CD4-positive, alpha-beta T cell treated with Interleukin-6 for 4 hours (primary cell): Measurements from ENCODE around the gene POU2AF1.

Source experiments
- DNase-seq: peaks from one replicate; pipeline ENCODE4 v3.0.0-alpha.2; 2020; ENCODE audit warnings: mixed read lengths

Gene POU2AF1

DNA sequence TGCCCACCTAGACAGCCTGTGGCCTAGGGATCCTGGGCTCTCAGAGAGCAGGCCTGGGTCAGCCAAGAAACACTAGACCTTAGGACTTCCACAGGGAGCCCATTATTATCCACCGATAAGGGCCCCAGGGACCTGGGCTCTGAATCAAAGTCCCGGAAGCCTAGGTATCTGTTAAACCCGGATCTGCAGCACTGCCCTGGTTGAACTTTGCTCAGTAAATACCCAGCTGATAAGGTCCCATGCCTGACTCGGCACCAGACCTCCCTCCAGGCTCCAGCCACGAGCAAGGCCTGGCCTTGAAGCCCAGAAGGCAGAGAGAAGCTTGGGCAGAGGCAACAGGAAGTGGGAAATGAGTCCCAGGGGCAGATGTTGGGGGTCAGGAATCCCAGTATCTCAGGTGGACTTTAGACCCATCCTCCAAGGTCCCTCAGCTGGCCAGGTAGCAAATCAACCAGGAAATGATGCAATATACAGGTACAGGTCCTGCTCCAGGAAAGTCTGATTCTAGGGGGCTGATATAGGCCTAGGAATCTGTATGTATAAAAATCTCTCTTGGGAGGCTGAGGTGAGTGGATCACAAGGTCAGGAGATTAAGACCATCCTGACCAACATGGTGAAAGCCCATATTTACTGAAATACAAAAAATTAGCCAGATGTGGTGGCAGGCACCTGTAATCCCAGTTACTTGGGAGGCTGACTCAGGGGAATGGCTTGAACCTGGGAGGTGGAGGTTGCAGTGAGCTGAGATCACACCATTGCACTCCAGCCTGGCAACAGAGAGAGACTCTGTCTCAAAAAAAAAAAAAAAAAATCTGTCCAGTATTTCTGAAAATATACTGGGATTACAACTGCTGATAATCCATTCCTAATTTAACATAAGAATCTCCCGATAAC is 18.7 kb downstream of the POU2AF1 start:
- DNase-seq = no peak

DNA sequence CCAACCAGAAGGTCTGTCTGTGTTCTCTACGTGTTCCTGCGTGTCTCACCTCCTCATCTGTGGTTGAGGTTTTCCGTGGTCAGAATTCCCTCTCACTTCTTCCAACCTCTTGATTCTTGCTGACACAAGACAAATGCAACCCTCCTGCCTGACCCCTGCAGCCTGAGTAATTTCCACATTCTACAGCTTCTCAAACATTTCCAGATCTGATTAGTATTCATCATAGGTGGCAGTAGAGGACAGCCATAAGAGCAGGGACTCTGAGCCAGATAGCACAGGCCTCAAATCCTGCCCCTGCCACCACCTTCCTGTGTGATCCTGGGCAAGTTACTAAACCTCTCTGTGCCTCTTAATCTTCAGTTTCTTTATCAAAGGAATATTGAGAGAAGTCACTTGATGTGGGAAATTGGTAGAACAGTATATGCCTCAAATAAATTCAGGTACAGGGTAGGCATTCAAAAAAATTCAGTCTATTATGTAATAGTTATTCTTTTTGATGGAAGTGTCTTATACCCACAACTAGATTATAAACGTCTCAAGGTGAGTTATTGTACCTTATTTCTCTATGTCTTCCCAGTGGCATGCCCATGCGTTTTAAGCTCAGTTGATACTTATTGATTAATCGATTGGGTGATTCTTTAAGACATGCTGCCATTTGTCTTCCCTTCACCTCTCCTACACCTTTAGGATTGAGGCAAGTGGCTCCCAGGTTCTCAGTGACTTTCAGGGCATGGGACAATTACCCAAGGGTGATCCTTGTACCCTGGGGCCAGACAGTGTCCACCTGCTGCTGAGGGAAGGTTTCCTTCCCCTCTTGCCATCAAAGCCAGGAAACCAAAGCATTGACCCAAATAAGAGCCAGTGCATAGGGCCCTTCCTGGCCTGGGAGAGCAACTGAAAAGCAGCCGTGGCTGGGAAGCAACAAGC is 19.6 kb downstream of the POU2AF1 start:
- DNase-seq = no peak

DNA sequence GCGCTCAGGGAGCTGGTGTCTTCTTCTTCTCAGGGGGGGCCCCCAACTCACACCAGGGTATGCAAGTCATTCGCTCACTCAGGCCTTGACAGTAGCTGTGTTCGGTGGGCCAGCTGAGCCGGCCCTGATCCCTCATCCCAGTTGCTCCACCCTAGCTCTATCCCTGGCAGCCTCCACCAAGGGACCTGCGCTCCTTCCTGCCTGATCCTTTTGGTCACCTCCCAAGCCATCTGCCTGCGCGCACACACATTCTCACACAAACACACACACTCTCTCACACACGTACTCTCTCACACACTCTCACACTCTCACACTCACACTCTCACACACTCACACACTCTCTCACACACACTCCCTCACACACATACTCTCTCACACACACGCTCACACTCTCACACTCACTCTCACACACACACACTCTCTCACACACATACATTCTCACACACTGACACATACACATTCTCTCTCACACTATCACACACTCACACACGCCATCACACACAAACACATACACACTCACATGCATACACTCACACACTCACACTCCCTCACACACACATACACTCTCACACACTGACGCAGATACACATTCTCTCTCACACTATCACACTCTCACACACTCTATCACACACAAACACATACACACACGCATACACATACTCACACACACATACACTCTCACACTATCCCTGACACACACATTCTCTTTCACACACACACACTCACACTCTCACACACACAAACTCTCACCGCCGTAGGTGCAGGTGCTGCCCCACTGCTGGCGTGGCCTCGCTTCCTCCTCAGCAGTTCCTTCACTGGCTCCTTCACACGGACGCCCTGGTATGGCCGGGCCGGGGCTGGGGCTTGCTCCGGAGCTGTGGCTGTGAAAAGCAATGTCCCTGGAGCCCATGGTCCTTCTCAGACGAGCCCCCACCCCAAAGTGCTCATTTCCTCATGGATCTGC is 20.8 kb downstream of the POU2AF1 start:
- no peak for DNase-seq

DNA sequence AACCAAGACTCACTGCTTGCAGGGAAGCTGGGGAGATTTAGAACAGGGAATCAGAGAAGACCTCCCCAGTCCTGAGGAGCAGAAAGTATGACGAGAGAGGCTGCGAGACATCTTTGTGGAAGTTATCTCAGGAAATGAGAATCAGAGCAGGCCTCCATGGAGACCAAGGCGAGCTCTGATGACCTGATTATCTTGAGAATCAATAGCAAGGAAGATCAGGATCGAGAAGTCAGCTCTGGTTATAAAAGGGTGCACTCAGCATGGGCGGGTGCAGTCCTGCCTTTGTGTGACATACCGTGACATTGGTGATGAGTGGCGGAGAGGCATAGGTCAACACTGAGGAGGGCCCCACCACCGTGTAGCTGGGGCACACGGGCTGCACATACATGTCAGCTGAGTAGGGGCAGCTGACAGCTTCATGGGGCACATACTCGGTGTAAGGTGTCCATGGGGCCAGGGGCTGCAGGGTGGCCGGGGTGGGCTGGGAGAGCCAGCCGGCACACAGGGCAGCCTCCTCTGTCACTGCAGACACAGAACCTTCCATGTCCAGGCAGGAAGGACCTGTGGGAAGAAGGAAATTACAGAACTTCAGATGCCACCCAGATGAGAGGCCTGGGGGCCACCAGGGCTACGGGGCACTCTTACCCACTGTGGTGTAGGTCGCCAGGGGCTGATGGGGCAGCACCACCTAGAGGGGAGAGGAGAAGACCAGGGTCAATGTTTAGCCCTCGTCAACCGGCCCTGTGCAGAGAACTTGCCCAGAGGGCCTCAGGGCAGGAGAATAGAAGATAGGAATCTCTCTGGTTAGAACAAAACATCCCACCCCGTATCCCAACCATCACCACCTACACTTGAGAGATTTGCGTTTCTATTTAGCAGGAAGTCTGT is 21.7 kb downstream of the POU2AF1 start:
- DNase-seq = no peak

DNA sequence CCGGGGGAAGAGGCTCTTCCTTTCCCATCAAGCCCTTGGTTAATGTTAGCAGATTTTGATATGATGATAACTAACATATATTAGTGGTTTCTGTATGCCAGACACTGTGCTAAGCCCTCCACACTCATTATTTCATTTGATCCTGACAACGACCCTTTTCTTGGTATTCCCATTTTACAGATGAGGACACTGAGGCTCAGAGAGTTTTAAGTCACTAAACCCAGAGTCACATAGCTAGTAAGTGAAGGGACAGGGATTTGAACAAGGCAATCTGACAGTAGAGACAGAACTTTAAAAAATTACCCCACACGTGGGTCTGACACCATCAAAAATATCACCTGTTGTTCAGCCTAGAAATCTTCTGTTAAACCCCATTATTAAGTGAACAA is 22.4 kb downstream of the POU2AF1 start:
- no peak for DNase-seq

DNA sequence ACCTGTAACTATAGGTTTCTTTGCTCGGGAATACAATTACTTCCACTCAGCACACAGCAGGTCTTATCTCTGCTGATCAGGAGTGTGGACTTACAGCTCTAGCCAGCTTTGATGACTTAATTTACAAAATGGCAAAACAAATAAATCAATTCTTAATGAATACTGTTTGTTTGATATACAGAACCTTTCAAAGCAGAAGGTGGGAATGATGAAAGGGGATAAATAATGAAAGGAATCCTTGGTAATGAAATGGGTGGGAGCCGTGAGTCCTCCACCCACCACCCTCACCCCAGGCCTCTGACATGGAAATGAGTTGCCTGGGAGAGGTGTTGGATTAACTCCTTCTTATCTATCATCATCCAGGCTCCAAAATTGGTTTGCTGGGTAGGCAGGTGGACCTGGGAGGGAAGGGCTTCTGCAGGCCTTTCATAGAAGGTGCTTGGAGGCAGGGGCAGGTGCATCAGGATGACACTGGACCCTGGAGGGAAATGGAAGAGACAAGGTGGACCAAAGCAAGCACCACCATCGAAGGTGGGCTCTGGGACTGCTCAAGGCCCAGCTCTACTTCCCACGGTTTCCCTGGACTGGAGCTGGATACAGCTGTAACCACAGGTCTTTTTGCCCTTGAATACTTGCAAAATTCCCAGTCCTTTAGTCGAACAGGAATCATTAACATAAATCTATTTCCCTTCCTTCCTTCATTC is 23.0 kb downstream of the POU2AF1 start:
- no peak for DNase-seq

DNA sequence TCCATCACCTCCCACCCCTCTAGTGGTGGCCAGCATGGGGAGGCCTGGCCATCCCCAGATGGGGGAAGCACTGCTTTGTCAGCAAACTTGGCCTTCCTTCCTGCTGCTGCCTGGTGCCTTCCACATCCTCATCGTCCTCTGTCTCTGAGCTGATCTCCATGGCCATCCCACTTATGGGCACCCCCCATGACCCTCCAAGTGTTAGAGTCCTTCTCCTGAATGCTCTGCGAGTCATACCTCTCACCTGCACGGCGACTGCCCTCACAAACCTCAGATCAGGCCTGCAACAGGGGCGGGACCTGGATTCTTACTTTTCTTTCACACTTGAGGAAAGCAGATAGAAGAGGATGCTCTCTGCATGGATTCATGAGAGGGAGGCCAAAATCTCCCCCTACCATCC is 24.0 kb downstream of the POU2AF1 start:
- no peak for DNase-seq

DNA sequence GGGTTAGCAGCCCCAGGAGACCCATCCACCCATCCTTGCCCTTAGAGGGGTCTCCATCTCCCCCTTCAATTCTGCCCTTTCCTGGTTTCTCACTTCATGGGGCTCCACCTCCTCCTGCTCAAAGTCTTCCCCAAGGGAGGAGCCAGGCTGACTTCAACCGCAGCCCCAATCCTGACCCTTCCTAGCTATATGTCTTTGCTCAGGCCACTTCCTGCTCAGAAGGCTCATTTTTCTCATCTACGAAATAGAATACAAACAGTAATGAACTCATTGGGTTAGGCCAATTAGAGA is 24.5 kb downstream of the POU2AF1 start:
- no peak for DNase-seq

DNA sequence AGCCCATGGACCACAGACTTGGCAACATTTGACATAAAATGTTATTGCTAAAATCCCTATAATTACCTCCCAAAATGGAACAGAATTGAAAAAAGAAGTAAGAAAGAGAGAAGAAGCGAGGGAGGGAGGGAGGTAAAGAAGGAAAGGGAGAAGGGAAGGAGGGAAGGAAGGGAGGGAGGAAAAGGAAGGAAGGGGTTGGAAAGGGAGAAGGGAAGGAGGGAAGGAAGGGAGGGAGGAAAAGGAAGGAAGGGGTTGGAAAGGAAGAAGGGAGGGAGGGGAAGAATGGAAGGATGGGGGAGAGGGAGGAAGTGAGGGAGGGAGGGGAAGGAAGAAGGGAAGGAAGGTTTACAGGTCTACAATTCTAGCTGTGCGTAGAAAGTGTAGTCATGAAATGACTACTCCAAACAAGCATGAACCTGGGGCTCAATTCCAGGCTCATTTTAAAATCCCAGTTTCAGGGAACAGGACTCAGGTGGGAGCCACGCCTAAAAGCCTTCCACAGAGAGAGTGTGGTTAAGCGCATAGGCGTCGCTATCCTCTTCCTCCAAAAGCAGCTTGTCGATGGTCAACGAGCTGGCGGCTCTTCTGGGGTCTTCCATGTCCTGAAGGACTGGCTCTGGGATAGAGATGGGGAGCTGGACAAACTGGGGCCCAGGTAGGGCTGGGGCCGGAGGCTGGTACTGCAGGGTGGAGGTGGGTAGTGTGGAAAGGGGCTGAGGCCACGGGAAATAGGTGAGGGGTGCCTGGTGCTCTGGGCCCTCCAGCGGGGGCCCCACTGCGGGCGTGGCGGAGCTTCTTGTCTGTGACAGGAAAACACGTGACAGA is 25.1 kb downstream of the POU2AF1 start:
- no peak for DNase-seq

DNA sequence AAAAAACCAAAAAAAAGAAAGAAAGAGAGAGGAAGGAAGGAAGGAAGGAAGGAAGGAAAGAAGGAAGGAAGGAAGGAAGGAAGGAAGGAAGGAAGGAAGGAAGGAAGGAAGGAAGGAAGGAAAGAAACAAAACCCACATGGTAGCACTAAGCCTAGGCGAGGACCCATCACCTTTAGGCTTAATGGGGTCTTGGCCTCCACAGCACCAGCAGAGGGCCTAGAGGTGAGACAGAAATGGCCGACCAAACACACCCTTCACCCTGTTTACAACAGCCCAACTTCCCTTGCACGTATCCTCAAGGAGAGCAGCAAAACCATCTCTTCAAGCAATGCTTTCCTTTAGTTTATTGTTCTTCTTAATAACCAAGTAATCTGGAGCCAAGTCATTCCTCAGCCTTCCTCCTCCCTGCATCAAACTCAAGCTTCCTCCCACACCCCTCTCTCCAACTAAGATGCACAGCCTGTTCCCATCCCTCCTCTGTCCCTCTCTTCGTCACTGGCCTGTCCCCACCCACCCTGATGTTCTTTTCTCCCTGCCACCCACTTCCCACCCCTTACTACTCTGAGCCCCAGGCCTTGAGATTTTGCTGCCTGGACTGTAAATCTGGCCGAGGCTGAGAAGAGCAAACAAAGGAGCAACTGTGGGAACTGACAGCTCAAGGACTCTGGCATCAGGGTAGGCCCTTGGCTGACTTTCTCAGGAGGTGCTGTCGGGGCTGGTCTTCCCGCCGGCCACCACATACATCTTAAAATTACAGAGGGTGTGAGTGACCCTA is 26.0 kb downstream of the POU2AF1 start:
- DNase-seq = no peak

DNA sequence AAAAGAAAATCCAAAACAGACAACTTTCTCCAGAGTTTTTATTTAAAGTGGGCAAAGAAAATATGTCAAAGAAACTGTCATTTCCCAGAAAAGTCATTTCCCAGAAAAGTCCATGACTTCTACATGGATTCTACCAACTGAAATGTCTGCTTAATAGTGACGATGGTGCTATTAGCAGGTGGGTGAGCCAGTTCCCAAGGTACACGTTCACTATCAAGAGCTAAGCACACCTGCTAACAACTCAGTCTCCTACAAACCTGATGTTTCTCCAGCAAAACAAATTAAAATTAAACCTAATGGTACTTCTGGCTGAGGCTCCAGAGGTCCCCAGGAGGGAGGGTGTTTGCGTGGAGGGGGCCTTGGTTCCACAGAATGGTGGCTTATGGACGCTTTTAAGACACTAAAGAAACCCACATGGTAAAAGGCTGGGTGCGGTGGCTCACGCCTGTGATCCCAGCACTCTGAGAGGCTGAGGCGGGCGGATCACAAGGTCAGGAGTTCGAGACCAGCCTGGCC is 26.8 kb downstream of the POU2AF1 start:
- DNase-seq = no peak

DNA sequence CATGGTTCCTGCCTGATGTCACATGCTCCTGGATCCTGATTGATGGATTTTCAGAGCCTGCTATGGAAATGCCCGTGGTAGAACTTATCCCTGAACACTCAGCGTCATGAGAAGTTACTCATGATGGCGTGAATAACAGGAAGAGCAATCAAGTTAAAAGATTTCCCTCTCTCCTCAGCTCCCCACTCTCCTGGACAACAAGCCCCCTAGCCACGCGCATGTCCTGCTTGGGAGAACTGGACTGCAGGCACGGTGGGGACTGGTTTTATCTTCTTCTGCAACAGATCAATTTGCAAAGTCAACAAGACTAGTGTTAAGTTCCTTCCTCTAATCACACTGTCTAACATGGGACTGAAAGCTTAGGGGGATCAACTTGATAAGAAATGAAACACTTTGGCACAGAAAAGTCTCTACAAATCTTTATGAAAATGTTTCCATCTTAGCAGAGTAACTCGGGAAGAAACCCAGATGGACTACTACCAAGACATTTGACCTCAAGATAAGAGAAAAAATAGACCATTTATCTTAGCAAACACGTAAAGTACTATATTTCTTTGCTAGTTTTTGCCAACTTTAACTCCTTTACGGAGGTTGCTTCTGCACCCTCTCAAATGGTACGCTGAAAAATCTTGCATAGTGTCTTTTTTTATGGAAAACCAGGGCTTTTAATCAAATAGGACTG is 27.6 kb downstream of the POU2AF1 start:
- DNase-seq = no peak

DNA sequence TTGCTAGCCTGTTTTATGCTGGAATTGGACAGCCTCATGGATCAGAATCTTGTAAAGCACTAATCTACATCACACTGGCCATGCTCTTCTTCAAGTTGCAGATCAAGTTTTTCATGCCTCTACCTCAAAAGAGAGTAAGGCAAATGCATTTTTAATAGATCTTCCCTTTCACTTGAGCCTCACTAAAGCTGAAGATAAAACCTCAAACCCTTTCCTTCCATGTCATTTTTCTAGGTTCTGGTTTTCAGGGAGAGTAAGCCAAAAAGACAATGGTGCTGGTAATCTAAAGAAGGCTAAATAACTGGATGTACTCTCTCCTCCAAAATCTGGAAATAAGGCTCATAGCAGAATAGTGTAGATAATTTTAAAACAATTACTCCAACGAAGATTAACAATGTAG is 28.3 kb downstream of the POU2AF1 start:
- DNase-seq = no peak

DNA sequence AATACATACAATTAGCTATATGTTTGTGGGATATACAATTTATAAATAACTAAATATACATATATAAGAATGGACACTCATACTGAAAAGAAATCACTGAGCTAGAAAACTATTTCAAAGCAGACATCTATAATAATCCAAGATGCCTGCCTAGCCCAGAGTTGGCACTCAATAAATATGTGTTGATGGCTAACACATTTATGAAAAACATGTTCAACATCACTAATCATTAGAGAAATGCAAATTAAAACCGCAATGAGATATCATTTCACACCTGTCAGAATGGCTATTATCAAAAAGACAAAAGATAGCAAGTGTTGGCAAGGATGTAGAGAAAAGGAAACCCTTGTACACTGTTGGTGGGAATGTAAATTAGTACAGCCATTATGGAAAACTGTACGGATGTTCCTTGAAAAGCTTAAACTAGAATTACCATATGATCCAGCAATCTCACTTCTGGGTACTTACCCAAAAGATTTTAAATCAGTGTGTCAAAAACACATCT is 29.8 kb downstream of the POU2AF1 start:
- DNase-seq = no peak

DNA sequence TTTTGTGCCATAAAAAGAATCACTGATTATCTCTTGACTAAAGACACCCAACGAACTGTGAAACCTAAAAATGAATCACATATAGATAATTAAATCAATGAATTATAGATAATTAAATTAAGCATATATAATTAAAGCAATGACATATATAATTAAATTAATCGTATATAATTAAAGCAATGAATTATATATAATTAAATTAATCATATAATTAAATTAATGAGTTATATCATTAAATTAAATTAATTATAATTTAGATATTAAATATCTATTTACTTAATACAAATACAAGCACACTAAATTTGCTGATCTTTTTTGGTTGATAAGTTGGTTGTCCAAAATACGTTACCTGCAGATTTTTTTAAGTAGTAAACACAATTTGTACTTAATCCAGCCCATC is 30.9 kb downstream of the POU2AF1 start:
- DNase-seq = no peak

DNA sequence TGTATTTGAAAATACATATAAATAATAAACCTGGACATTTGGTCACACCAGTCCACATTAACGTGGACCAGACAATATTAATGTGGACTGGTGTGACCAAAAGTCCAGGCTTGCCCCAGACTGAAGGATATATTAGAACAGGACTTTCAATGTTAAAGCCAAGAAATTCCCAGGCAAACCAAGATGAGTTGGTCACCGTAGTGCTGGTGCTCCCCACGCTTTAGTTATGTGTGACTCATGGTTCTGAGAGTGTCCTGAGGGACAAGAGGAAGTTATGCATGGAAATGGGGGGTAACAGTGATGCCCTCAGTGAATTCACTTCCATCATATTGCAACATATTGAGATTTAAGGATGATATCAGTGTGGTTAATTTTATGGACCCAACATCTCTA is 31.4 kb downstream of the POU2AF1 start:
- no peak for DNase-seq

DNA sequence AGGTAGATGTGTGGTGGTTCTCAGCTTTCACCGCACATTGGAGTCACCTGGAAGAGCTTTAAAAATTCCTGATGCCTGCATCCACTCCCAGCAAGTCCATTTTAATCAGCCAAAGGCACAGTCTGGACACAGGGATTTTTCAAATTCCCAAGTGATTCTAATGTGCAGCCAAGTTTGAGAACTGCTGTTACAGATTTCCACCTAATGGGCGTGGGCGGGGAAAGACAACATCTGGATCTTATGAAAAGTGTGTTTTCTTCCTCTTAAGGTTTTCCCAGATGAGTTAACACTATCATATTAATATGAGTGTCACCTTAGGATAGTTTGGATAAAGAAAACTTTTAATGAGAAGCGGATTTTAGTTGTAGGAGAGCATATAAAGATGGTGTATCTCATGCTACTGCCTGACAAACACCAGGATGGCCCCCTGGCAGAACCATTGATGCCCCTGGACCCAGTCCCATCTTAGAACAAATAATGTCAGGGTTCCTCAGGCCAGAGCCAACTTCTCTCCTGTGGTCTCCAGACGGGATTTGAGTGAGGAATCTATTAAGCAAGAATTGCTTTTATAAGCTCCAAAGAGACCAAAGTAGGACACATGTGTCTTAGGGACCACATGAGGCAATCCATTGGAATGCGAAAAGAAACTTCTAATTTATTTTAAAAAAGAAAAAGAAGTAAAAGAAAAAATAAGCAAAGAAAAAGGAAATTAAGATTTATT is 31.9 kb downstream of the POU2AF1 start:
- no peak for DNase-seq

DNA sequence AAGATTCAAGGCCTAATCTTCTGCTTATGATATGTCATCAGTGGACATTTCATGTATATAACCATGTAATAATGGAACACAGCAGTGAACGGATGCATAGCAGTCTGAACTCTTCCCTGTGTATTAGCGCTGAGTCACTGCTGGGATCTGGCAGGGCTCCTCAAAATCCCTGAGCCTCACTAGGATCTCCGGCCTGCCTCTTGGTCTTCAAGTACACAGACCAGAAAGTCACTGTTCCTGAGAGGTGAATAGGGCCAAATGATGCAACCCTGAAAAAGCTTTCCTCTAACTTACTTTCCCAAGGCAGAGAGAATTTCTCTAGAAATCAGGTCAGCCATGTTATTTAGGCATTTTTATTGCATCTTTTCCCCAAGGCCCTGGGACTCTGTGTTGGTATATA is 35.0 kb downstream of the POU2AF1 start:
- DNase-seq = no peak
